Femur (tissue), 1 donor: Measurements from ENCODE around the gene ORC6.

ENCODE experiments used
- DNase-seq: peaks from one replicate; pipeline ENCODE4 v3.0.0-alpha.2; 2017

The ORC6 gene

GRCh38 chr16:46733319-46733830, 43.9 kb downstream of the ORC6 start:
- no peak for DNase-seq

- DNase-seq = no peak
Measured at GRCh38 chr16:46736695-46737094, 47.2 kb downstream of the ORC6 start.

GRCh38 chr16:46737621-46738214, 48.3 kb downstream of the ORC6 start:
- DNase-seq = no peak

GRCh38 chr16:46739934-46740333, 50.5 kb downstream of the ORC6 start:
- no peak for DNase-seq

GRCh38 chr16:46743232-46743719, 53.8 kb downstream of the ORC6 start:
- DNase-seq = no peak

- no peak for DNase-seq
Measured at GRCh38 chr16:46745617-46746016, 56.2 kb downstream of the ORC6 start.

GRCh38 chr16:46746821-46747776, 57.6 kb downstream of the ORC6 start:
- peak; percentile 42 for DNase-seq
